Spleen (tissue), 7 donors: ENCODE data around the gene EFCAB13.

ENCODE experiments used
- POLR2AphosphoS5 ChIP-seq, 3 donors: sonication (generic); formaldehyde crosslinking; IDR thresholded peaks; one replicate each; pipeline ENCODE4 v1.5.1; 2017; ENCODE audit warnings: antibody characterized with exemption in 3 of 3
- TF ChIP-seq, protein P1 (sequence below), 11 experiments: fragments of 200-600 bp in 7 of 11; fragments of 450-650 bp in 4 of 11; sonication (generic) in 4 of 11; IDR thresholded peaks in 8 of 11; conservative IDR thresholded peaks in 3 of 11; 1 replicate in 7 of 11; 2 replicates in 4 of 11; pipeline versions ENCODE4 v1.4.0 to v1.8.0; 2016 to 2021; ENCODE audit warnings: antibody characterized with exemption in 11 of 11, inconsistent platforms in 4 of 11, mild to moderate bottlenecking in 1 of 11
- donor health status: DM: no; HTN: no; CAD: no; lungs with moderate emphysema.
- donor health status: DM: no; HTN: no; CAD: no.
- donor health status: DM: no; HTN: no; CAD: no.

DNA sequence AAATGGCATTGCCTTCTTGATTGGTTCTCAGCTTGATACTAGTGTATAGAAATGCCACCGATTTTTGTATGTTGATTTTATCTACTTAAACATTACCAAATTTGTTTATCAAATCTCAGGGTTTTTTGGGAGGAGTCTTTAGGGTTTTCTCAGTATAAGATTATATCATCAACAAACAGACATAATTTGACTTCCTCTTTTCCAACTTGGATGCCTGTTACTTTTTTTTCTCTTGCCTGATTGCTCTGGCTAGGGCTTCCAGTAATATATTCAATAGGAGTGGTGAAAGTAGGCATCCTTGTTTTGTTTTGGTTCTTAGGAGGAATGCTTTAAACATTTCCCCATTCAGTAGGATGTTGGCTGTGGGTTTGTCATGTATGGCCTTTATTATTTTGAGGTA is 29.1 kb downstream of the EFCAB13 start:
- TF ChIP-seq, protein P1, sequence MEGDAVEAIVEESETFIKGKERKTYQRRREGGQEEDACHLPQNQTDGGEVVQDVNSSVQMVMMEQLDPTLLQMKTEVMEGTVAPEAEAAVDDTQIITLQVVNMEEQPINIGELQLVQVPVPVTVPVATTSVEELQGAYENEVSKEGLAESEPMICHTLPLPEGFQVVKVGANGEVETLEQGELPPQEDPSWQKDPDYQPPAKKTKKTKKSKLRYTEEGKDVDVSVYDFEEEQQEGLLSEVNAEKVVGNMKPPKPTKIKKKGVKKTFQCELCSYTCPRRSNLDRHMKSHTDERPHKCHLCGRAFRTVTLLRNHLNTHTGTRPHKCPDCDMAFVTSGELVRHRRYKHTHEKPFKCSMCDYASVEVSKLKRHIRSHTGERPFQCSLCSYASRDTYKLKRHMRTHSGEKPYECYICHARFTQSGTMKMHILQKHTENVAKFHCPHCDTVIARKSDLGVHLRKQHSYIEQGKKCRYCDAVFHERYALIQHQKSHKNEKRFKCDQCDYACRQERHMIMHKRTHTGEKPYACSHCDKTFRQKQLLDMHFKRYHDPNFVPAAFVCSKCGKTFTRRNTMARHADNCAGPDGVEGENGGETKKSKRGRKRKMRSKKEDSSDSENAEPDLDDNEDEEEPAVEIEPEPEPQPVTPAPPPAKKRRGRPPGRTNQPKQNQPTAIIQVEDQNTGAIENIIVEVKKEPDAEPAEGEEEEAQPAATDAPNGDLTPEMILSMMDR (IDR thresholded peaks at IDR 0.05 in 8 of 11, conservative IDR thresholded peaks at IDR 0.05 in 3 of 11): no peak
- no peak for TF ChIP-seq POLR2AphosphoS5 (IDR thresholded peaks at IDR 0.05)
